IPS-18c (cell line): ENCODE results near the gene KLK6.

ENCODE experiments used
- H3K4me3 ChIP-seq: 2 replicates; pipeline ENCODE4 v1.7.0; 2013; ENCODE audit warnings: low read depth, mild to moderate bottlenecking, low read length, moderate library complexity; ENCODE audit not compliant: insufficient read depth
- H3K9me3 ChIP-seq: one replicate; pipeline ENCODE4 v1.6.1; 2013; ENCODE audit warnings: mild to moderate bottlenecking, low read length, moderate library complexity; ENCODE audit not compliant: control insufficient read depth, insufficient read depth

The KLK6 gene

DNA sequence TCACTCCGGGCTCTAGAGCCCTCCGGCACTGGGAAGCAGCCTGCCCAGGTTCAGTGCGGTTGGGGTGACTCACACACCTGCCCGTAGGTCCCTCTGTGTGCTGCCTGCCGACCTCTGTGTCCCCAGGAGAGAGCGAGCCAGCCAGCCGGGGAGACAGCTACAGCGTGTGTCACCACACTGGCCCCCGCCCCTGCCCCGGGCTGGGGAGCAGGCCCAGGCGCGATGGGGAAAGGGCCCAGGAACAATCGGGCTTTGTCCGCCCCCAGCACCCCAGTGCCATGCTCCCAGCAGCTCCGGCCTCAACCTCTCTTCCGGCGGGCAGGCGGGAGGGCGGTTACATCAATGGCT, at the start of gene KLK6:
TSS of gene KLK6 (minus strand) at position 179 of the 348 bp plus-strand sequence. CDS start 1,487 bp downstream, outside the sequence.
- H3K4me3 ChIP-seq = no peak within 1 kb of the TSS; the same call in 1 of the 2 replicates
- peaks cover 2% of the 10 kb centered on the region for H3K9me3 ChIP-seq

DNA sequence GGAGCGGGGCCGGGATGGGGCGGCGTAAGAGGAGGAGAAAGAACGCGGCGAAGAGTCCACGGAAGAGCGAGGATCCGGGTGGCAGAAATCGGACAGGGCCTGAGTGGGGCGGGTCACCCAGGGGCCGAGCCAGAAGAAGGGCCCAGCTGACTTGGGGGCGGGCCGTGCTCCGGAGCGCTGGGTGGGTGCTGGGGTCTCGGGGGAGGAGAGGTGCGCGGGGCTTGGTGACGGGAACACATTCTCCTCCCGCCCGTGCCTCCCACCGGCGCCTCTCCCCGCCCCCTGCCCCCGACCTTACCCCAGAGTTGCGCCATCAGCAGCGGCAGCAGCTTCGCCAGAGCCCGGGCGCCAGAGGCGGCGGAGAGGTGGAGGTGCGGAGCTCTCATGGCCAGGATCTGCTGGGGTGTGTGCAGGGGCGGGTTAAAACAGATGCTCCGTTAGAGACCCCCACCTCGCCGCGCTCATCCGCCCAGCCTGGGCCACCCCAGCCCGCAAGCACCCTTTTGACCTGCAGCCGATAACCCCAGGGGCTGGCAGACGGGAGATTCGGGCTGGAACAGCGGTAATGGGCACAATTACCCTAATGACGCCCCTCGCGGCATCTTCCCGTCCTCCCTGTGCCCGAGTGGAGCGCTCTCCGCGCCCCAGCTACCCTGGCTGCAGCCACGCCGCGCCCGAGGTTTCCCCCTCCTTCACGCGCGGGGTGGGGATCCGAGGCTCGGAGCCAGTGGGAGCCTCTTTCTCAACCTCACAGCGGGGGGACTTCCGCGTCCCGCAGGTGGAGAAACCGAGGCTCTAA, 49.6 kb upstream of the KLK6 start:
- Histone ChIP-seq H3K4me3 (peak overlapping the region; percentile 49), H3K9me3 (no peaks in the 10 kb centered on the region)

DNA sequence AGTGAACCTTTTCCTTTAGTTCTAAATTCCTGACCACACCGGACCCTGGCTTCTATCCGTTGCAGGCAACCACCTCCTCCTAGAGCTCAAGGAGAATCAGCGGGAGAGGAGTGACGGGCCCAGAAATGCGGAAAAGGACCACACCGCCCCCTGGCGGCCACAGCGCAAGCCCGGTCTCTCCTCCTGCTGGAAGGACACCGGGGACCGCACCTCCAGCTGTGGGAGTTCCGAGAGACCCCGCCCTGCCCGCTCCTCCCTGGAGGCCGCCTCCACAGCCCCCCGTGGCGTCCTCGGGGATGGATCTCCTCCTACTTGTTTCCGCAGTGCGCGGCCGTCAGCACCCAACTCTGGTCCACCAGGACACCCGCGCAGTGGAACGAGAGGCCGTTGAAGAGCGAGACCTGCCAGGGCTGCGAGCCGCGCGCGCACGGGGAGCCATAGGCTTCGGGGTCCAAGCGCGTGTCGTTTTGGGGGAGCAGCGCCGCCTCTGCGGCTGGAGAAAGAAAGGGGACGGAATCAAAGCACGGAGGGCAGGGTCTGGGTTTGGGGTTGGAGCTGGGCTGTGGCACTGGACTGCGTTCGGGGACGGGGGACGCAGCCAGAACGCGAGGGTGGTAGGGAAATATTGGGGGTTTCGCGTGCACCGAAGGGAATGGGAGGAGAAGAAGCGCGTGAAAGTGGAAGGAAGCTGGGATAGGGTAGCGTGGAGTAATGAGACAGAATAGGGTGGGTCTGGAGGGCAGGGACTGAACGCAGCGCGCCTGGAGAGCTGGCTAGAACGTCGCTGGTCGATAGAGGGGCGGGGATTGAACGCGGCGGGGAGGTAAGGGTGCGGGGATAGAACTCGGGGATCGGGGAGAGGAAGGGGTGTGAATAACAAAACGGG, 47.6 kb upstream of the KLK6 start:
- Histone ChIP-seq H3K4me3 (peak overlapping the region; percentile 78), H3K9me3 (no peaks in the 10 kb centered on the region)

- Histone ChIP-seq H3K4me3 (no peak overlapping the region), H3K9me3 (no peaks in the 10 kb centered on the region)
Observed at GRCh38 chr19:51015691-51016267, 46.4 kb upstream of the KLK6 start.

- Histone ChIP-seq H3K4me3 (no peak overlapping the region), H3K9me3 (no peaks in the 10 kb centered on the region)
Observed at GRCh38 chr19:51014242-51014641, 44.9 kb upstream of the KLK6 start.

GRCh38 chr19:51012661-51013190, 43.3 kb upstream of the KLK6 start:
- H3K9me3 ChIP-seq = no peaks in the 10 kb centered on the region

GRCh38 chr19:51010066-51010795, 40.8 kb upstream of the KLK6 start:
- H3K4me3 ChIP-seq = no peak overlapping the region
- H3K9me3 ChIP-seq = no peaks in the 10 kb centered on the region

More at GRCh38 chr19:51012661-51013190, 43.3 kb upstream of the KLK6 start:
- H3K4me3 ChIP-seq = no peak overlapping the region

DNA sequence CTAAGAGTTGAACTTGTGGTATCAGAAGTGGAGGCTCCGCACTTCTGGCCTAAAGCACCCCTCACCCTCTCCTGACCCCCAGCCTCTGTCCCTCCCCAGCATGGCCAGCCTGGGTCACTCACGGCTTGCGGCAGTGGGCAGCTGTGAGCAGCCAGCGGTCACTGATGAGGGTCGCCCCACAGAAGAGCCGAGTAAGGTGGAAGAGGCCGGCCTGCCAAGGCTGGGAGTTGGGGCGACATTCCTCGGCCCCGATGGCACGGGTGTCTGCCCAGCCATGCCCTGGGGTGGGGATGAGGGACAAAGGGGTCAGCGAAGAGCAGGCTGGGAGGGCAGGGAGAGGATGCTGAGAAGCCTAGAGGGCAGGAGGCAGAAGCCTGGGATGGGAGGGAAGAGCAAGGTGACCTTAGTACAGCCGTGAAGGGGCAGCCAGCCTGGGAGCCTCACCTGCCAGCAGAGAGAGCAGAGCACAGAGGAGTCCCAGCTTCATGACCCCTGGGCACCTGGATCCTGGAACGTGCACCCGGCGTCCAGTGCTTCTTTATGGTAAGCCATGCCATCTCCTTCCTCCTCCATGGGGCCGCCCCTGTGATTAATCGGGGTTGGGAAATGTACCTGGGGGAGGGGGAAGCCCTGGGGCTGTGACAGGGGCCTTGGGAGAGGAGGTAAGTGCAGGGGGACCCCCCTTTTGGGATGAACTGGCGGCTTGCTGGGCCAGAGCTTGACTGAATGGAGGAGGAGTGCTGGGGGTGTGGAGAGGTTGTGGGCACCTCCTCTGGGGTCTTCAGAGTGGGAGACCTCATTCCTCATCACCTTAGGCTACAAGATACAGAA, 39.9 kb upstream of the KLK6 start:
- no peaks in the 10 kb centered on the region for H3K9me3 ChIP-seq
- H3K4me3 ChIP-seq = no peak overlapping the region

DNA sequence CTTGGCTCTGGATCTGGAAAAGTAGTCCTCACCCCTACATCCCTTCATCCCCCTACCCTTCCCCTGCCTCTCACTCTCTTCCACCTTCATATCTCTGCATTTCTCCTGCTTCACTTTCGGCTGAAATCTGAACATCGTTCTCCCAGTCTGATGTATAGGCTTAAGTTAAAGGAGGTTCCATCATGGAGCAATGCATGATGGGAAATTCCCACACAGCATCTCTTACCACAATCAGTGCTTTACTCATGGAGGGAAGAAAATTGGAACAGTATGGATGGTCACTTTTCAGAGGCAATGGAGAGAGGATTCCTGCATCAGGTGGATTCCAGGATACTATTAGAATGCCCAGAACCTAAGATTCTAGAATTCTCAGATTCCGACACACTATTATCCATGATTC, 38.1 kb upstream of the KLK6 start:
- Histone ChIP-seq H3K4me3 (no peak overlapping the region), H3K9me3 (no peaks in the 10 kb centered on the region)

DNA sequence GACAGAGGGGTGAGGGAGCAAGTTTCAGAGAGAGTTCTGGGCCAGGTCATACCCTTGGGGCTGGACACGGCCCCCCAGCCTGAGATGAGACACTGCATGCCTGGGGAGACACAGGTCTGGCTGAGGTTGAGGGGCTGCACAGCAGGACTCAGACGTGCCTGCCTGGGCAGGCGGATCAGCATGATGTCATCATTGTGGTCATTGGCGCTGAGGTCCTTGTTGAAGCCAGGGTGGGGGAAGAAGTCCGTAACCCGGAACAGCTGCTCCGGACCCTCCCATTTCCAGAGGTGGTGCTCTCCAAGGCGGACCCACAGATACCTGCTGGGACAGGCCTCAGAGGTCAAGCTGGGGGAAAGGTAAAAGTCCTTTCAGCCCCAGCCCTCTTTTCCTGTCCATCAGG, 37.0 kb upstream of the KLK6 start:
- Histone ChIP-seq H3K4me3 (no peak overlapping the region), H3K9me3 (no peaks in the 10 kb centered on the region)

DNA sequence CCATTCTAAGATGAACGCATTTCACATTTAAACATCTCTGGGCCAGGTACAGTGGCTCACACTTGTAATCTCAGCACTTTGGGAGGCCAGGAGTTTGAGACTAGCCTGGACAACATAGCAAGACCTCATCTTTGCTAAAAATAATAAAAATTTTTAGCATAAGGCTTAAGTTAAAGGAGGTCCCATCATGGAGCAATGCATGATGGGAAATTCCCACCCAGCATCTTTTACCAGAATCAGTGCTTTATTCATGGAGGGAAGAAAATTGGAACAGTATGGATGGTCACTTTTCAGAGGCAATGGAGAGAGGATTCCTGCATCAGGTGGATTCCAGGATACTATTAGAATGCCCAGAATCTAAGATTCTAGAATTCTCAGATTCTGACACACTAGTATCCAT, 35.9 kb upstream of the KLK6 start:
- Histone ChIP-seq H3K4me3 (no peak overlapping the region), H3K9me3 (no peaks in the 10 kb centered on the region)

DNA sequence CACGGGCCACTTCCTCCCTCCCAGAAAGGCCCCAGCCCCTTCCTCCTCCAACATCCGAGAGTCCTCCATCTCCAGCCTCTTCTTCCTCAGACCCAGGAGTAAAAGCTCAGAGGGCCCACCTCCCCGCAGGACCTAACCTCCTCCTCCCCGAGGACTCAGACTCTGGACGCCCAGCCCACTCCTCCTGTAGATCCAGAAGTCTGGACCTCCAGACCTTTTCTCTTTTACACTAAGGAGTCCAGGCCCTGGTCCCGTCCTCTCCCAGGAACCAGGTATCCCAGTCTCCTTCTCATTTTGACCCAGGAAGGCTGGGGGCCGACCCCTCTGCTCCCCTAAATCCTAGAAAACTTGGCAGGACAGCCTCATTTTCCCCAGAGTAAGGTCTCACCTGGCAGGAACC, 33.9 kb upstream of the KLK6 start:
- no peaks in the 10 kb centered on the region for H3K9me3 ChIP-seq

GRCh38 chr19:51002542-51003311, 33.3 kb upstream of the KLK6 start:
- no peaks in the 10 kb centered on the region for H3K9me3 ChIP-seq
- H3K4me3 ChIP-seq = peak overlapping the region; percentile 41; the same call in 1 of the 2 replicates

More for the DNA sequence above, 33.9 kb upstream of the KLK6 start:
- no peak overlapping the region for H3K4me3 ChIP-seq

GRCh38 chr19:51002089-51002532, 32.7 kb upstream of the KLK6 start:
- Histone ChIP-seq H3K9me3 (no peaks in the 10 kb centered on the region), H3K4me3 (peak overlapping the region; percentile 41; the same call in 1 of the 2 replicates)

DNA sequence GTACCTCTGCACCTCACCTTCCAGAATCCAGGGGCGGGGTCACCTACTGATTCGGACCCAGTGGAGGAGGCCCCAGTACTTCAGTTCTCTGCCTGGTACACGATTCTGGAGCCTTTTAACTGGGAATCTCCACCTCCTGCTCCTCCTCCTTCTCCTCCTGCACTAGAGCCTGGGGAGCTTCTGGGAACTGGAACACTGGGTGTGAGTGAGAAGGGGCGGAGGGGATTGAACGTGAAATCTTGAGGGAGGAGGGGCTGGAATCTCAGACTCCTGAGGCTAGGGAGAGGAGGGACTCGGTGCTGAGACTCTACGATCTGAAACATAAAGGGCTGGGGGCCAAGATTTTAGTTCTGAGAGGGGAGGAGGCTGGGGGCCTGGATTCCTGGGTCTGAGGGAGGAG, 32.1 kb upstream of the KLK6 start, which contains the start of gene KLK8:
TSS of gene KLK8 (minus strand) at position 90 of the 400 bp plus-strand sequence. CDS start 437 bp downstream, outside the sequence.
- Histone ChIP-seq H3K9me3 (no peaks in the 10 kb centered on the region), H3K4me3 (peak within 1 kb of the TSS; percentile 41; the same call in 1 of the 2 replicates)
